KMS-11 (cell line): ENCODE results near the gene IFNL4.

Source experiments
- H2AFZ ChIP-seq: fragments of 200-600 bp; sonication (generic); 2 replicates; pipeline ENCODE4 v1.6.1; 2016; ENCODE audit warnings: antibody characterized with exemption, mixed run types, low read depth
- H3K27ac ChIP-seq: fragments of 200-600 bp; sonication (generic); 2 replicates; pipeline ENCODE4 v1.6.1; 2016; ENCODE audit warnings: mild to moderate bottlenecking, mixed run types
- H3K27me3 ChIP-seq: fragments of 200-600 bp; sonication (generic); 2 replicates; pipeline ENCODE4 v1.6.1; 2017; ENCODE audit warnings: mild to moderate bottlenecking, low read depth, mixed run types, moderate library complexity; ENCODE audit not compliant: insufficient read depth
- H3K36me3 ChIP-seq: fragments of 200-600 bp; sonication (generic); 2 replicates; pipeline ENCODE4 v1.6.1; 2017; ENCODE audit warnings: mild to moderate bottlenecking, mixed run types; ENCODE audit not compliant: insufficient read depth
- H3K4me1 ChIP-seq: fragments of 200-600 bp; sonication (generic); 2 replicates; pipeline ENCODE4 v1.6.1; 2016; ENCODE audit warnings: mild to moderate bottlenecking, low read depth, mixed run types; ENCODE audit not compliant: poor library complexity, severe bottlenecking
- H3K4me2 ChIP-seq: fragments of 200-600 bp; sonication (generic); 2 replicates; pipeline ENCODE4 v1.7.0; 2016; ENCODE audit warnings: mild to moderate bottlenecking, mixed run types
- H3K4me3 ChIP-seq: fragments of 200-600 bp; sonication (generic); IDR thresholded peaks from 2 replicates; pipeline ENCODE4 v1.6.1; 2017; ENCODE audit warnings: low read depth, low read length, mixed read lengths; ENCODE audit not compliant: insufficient read depth
- H3K79me2 ChIP-seq: fragments of 200-600 bp; sonication (generic); 2 replicates; pipeline ENCODE4 v1.6.1; 2016; ENCODE audit warnings: low read depth, mixed run types; ENCODE audit not compliant: insufficient read depth
- H3K9ac ChIP-seq: fragments of 200-600 bp; sonication (generic); 2 replicates; pipeline ENCODE4 v1.6.1; 2016; ENCODE audit warnings: mild to moderate bottlenecking, mixed run types
- H4K20me1 ChIP-seq: fragments of 200-600 bp; sonication (generic); 2 replicates; pipeline ENCODE4 v1.6.1; 2016; ENCODE audit warnings: mild to moderate bottlenecking, mixed run types; ENCODE audit not compliant: insufficient read depth
- TF ChIP-seq, protein P1 (sequence below): fragments of 200-600 bp; sonication (generic); conservative IDR thresholded peaks from 2 replicates; pipeline ENCODE4 v1.6.1; 2017; ENCODE audit warnings: low read depth, mild to moderate bottlenecking, antibody characterized with exemption, low read length, moderate library complexity, mixed read lengths

Gene IFNL4

DNA sequence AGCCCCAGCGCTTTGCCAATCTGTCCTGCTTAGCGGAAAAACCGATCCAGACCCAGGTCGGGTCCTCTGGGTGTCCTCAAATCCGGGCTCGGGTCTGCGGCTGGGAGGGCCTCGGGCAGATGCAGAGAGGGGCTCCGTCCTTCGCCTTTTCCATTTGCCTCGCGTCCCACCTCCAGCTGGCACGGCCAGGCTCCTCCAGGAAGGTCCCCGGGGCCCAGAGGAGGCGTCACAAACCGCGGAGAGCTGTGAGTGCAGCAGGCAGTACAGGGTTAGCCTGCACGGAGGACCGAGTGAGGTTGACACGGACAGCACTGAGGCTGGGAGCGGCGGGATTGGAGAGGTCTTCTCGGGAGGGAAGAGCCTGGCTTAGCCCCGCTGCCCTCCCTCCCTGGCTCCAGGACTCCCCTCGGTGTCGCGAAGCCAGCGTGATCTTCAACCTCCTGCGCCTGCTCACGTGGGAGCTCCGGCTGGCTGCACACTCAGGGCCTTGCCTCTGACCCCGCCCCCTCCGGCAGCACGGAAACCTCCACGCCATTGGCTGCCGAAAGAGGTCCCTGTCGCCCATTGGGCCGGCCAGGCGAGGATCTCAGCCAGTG, 16.8 kb upstream of the IFNL4 start:
- Histone ChIP-seq H3K4me2 (no peak overlapping the region), H3K4me1 (no peaks in the 10 kb centered on the region), H3K4me3 (no peak overlapping the region), H3K36me3 (no peaks in the 10 kb centered on the region), H3K9ac (no peak overlapping the region), H3K27me3 (no peaks in the 10 kb centered on the region), H3K27ac (no peak overlapping the region), H3K79me2 (no peaks in the 10 kb centered on the region), H4K20me1 (no peaks in the 10 kb centered on the region), H2AFZ (no peak overlapping the region)
- TF ChIP-seq, protein P1, sequence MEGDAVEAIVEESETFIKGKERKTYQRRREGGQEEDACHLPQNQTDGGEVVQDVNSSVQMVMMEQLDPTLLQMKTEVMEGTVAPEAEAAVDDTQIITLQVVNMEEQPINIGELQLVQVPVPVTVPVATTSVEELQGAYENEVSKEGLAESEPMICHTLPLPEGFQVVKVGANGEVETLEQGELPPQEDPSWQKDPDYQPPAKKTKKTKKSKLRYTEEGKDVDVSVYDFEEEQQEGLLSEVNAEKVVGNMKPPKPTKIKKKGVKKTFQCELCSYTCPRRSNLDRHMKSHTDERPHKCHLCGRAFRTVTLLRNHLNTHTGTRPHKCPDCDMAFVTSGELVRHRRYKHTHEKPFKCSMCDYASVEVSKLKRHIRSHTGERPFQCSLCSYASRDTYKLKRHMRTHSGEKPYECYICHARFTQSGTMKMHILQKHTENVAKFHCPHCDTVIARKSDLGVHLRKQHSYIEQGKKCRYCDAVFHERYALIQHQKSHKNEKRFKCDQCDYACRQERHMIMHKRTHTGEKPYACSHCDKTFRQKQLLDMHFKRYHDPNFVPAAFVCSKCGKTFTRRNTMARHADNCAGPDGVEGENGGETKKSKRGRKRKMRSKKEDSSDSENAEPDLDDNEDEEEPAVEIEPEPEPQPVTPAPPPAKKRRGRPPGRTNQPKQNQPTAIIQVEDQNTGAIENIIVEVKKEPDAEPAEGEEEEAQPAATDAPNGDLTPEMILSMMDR, result no peak

- no peaks in the 10 kb centered on the region for H3K36me3 ChIP-seq
- no peak overlapping the region for H3K27ac ChIP-seq
- TF ChIP-seq, protein P1, result no peak
Observed at GRCh38 chr19:39264306-39265290, 15.9 kb upstream of the IFNL4 start.

GRCh38 chr19:39263912-39264305, 15.3 kb upstream of the IFNL4 start:
- H3K4me3 ChIP-seq, result no peak overlapping the region
- H2AFZ ChIP-seq, result no peak overlapping the region
- TF ChIP-seq, protein P1, result no peak
- H3K4me1 ChIP-seq, result no peaks in the 10 kb centered on the region
- H3K27me3 ChIP-seq, result no peaks in the 10 kb centered on the region
- no peaks in the 10 kb centered on the region for H3K79me2 ChIP-seq
- H3K9ac ChIP-seq, result no peak overlapping the region
- H3K27ac ChIP-seq, result no peak overlapping the region
- H4K20me1 ChIP-seq, result no peaks in the 10 kb centered on the region
- no peaks in the 10 kb centered on the region for H3K36me3 ChIP-seq
- no peak overlapping the region for H3K4me2 ChIP-seq

More at GRCh38 chr19:39264306-39265290, 15.9 kb upstream of the IFNL4 start:
- Histone ChIP-seq H3K27me3 (no peaks in the 10 kb centered on the region), H3K4me2 (no peak overlapping the region), H4K20me1 (no peaks in the 10 kb centered on the region), H3K4me3 (no peak overlapping the region), H3K9ac (no peak overlapping the region), H3K4me1 (no peaks in the 10 kb centered on the region), H2AFZ (no peak overlapping the region), H3K79me2 (no peaks in the 10 kb centered on the region)

- H2AFZ ChIP-seq, result no peak overlapping the region
- H3K9ac ChIP-seq, result no peak overlapping the region
- TF ChIP-seq, protein P1, result no peak
- H3K4me1 ChIP-seq, result no peaks in the 10 kb centered on the region
- no peak overlapping the region for H3K4me2 ChIP-seq
- no peaks in the 10 kb centered on the region for H3K79me2 ChIP-seq
- no peaks in the 10 kb centered on the region for H4K20me1 ChIP-seq
- H3K27ac ChIP-seq, result no peak overlapping the region
- no peaks in the 10 kb centered on the region for H3K27me3 ChIP-seq
- no peak overlapping the region for H3K4me3 ChIP-seq
- no peaks in the 10 kb centered on the region for H3K36me3 ChIP-seq
Observed at GRCh38 chr19:39262496-39262895, 13.8 kb upstream of the IFNL4 start.
